Activated CD4-positive, CD25-positive, alpha-beta regulatory T cell treated with anti-CD3 and anti-CD28 coated beads, Interleukin-2, amount 50 U/mL, for 24 hours (primary cell): ENCODE results near the gene SERINC3.

Source experiments
- ATAC-seq, 2 donors: fragments of 150-1000 bp; cut with Tn5 transposase; one replicate each; pipeline ENCODE4 v1.10.0; 2021; ENCODE audit warnings: mild to moderate bottlenecking in 1 of 2, moderate library complexity in 1 of 2

SERINC3 gene

DNA sequence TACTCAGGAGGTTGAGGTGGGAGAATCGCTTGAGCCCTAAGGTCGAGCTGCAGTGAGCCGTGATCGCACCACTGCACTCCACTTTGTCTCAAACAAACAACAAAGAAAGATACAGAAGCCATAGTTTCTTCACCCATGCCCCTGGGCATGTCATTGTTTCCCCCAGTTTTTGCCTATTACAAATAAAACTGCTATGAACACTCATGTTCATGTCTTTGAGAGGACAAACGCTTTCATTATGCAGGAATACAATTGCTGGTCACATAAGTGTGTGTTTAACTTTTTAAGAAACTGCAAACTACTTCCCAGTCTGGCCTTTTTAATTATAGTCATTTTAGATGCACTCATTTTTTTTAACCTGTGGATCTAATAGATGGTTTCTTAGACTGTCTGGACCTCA is 58.4 kb downstream of the SERINC3 start:
- ATAC-seq: no peak

DNA sequence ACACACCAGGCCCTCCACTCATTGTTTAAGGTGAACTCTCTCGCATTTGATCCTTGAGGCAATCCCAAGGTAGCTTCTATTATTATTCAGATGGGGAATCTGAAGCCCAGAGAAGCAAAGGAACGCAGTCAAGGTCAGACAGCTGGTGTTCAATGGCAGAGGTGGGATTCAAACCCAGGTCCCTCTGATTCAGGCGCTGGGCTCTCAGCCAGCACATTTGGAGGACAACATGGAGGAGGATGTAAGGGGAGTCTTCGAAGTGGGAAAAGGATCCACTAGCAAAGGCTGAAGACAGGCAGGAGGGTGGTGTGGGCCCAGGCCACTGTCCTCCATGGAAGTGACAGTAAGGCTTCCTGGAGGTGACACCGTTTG is 60.1 kb downstream of the SERINC3 start:
- no peak for ATAC-seq

DNA sequence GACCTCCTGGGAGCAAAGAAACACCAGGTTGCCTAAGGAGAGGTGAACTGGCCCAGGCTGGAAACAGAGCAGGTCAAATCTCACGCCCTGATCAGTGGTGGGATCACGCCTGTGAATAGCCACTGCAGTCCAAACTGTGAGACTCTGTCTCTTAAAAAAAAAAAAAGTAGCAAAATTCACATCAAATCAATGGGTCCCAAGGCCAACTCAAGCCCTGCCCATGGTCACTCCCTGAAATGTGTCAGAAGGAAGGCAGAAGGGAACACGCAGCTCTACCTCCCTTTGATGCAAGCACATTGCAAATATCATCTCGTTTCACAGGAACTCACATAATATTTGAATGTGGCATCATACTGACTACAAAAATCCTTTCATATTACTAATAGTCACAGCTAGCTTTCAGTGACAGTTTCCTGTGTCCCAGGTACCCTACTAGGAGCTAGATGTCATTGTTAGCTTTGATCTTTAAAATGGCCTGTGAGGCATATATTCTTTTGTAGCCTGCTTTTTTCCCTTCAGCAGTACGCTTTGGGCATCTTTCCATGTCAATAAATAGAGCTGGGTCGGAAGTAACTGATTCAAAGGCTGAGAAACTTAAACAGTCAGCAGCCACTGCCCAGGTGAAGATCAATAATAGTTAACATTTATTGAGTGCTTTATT is 60.6 kb downstream of the SERINC3 start:
- ATAC-seq: no peak

DNA sequence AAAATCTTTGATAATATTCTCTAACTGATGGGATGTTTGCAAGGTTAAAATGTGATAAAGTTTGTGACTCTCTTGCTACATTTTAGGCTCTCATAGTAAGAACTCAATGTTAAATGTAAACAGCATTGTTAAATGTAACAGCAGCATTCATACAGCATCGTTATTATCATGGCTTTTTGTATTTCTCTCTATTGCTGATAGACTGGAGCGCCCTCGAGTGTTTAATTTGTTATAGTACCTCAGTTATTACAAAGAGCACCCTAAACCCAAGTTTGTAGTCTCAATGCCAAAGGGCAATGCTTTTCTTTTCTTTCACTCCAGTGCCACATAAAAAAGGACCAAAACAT is 61.1 kb downstream of the SERINC3 start:
- no peak for ATAC-seq

DNA sequence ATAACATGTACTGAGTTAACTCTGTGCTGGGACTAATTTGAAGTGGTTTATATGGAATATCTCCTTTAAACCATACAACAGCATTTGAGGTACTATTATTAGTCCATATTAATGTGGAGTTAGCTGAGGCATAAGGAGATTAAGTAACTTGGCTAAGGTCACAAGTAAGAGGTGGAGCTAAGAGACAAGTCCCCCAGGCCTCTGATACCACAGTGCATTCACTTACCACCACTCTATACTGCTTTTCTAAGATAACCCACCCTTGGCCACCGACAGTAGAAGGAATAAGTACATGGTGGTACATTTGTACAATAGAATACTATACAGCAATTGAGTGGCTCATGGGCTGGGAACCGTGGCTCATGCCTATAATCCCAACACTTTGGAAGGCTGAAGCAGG is 62.6 kb downstream of the SERINC3 start:
- ATAC-seq: no peak

DNA sequence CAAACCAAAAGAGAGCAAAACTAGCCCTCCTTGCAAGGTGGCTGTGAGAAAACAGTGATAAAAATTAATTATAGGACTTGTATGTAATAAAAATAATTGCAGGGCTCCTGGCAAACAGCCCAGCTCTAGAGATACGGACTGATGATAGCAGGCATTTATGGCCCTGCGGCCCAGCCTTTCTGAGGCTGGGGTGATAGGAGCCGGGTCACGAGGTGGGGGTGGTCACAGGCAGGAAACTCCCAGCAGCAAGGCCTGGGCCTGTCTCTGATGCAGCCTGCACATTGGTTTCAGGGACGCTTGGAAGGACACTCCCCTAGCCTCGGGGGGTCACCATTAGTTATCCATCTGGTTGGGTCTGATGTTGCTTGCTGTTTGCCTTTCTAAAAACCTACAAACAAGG is 64.9 kb downstream of the SERINC3 start:
- no peak for ATAC-seq

DNA sequence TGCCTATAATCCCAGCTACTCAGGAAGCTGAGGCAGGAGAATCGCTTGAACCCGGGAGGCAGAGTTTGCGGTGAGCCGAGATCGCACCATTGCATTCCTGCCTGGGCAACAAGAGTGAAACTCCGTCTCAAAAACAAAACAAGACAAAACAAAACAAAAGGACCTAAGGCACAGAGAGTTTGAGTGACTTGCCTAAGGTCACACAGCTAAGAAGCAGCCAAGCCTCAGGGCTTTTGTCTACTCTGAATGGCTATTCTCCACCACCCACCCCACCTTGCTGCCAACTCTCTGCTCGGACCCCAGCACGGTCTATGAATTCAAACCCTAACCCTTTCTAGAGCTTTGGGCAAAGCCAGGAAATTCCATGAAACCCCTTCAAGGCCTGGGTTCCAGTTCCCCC is 65.3 kb downstream of the SERINC3 start:
- ATAC-seq: no peak

DNA sequence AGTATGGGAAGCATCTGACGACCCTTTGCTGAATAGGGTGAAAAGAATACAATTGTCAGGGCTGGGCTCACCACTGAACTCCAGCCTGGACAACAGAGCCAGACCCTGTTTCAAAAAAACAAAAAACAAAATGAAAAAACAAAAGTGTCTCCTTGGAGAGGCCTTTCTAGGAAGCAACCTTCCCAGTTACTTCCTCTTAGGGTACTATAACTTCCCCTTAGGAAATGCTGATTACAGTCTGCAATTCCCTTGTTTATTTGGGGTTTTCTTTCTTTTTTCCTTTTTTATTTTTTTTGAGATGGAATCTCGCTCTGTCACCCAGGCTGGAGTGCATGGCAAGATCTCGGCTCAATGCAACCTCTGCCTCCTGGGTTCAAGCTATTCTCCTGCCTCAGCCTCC is 66.7 kb downstream of the SERINC3 start:
- ATAC-seq: no peak

DNA sequence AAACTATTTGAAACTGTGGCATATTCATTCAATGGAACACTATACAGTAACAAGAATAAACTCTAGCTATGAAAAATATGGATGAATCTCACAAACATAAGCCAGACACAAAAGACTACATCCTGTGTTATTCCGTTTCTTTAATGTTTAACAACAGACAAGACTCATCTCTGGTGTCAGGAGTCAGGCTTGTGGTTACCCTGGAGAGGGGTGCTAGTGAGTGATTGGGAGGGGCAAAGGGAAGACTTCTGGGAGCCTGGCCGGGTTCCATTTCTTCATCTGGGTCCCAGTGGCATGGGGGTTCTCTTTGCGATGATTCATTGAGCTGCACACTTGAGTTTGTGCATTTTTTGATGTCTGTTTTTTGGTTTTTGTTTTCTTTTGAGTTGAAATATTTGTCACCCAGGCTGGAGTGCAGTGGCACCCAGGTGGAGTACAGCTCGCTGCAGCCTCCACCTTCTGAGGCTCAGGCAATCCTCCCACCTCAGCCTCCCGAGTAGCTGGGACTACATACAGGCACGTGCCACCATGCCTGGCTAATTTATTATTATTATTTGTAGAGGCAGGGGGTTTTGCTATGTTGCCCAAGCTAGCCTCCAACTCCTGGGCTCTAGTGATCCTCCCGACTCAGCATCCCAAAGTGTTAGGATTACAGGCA is 67.4 kb downstream of the SERINC3 start:
- no peak for ATAC-seq

DNA sequence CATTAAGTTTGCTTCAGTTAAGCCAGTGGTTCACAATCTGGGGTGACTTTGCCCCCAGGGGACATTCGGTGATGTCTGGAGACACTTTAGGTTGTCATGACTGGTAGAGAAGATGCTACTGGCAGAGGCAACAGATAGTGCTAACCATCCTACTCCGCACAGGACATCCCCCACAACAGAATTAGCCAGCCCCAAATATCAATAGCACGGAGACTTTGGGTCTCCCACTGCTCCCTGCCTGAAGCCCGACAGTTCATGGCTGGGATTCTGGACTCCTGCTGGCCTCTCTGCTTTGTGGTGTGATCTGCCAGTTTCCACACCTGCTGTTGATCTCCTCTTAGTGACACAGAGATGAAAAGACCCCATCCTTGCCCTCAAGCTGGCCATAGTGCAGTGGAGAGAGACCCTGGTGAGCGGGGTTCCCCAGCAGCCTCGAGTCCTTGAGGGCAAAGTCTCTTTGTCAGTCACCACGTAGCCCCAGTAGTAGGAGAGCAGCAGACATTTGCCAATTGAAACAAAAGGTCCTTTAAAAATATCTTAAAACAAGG is 70.9 kb downstream of the SERINC3 start:
- ATAC-seq: no peak

DNA sequence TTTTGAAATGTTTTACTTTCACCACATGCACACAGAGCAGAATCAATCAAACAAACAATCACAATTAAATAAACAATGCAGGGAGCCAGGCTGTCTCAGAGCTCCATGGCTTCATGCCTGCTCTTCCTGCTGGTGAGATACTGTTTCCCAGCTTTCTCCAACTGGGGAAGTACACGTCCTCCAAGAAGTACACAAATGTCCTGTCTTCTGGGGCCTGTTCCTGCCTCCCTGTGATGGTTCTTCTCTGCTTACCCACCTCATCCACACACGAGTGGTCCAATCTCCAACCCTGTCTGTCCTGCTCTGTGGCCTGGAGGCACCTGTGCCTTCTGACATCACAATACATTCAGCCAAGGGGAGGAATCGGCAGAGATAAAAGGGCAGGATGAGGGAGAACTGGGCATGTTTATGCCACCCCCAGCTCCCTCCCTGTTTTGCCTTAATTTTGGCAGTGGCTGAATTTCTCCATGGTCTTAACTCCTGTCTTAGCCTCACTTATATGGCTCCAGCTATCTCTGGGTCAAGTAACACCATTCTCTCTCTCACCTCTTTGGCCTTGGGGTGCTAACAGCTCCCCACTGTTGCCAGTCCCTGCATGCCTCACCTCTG is 71.5 kb downstream of the SERINC3 start:
- no peak for ATAC-seq

DNA sequence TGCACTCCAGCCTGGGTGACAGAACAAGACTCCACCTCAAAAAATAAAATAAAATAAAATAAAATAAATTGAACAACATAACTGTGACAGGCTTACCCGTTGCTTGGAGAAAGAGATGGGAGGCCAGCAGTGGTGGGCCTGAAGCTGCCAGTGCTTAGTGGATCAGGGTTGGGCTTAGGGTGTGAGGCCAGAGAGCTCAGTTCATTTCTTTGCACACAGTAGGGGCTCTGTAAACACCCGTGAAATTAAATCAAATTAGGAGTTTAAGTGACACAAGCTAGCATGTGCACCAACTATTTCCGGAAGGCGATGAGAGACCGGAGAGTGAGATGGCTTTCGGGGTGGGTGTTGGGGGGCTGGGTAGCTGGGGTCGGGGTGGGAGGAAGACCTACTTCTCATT is 72.0 kb downstream of the SERINC3 start:
- no peak for ATAC-seq

DNA sequence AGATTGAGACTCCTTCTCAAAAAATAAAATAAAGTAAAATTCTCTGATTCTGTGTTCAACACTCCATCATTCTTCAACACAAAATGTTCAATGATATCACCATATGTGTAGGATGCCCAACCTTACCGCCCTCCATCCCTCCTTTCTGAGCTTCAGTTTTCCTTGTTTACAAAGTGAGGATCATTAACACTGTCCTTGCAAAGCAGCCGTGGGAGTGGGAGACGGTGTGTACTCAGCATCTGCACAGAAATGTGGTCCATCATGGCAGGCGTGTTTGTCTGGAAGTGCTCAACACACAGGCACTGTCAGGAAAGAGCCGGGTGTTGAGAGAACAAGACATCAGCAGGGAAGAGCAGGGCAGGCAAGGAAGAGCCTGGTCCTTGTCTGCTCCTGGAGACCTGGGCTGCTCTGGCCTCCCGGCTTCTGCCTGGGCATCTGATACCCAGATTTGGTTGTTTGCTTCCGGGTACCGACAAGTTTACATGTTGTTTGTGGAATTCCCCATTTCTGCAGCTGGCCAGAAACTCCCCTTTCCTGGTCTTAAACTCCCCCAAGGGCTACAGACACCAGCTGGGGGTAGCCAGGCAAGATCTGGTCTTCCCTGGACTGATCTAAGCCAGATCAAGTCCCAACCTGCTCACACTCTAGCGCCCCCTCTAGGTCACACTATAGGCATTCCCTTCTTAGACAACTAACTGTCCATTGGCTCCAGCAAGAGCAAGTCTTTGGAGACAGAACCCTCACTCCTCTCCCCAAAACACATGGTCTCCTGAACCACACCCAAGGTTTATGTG is 72.9 kb downstream of the SERINC3 start:
- no peak for ATAC-seq

DNA sequence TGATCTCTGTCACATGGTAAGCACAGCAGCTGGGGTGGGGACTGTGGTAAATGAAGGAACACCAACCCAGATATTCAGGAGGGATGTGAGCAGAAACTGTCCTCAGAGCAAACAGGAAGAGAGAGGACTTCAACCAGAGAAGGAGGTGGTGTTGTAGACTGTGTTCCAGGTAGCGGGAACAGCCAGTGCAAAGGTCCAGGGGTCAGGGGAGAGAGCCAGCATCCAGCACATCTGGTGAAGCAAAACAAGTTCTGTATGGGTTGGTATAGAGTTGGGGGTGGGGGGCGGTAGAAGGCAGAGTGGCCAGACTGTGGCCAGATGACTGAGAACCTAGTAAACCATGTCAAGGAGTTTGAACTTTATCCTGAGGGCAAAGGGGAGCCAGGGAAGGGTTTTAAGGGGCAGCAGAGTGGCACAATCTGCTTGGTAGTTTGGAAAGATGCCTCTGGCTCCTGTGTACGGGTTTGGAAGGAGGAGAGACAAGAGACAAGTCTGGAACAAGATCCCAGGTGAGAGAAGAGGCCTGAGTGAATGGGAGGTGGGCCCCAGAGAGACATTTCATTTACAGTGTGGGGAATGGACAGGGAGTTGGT is 73.9 kb downstream of the SERINC3 start:
- no peak for ATAC-seq
